OCI-M2 (cell line): ENCODE measurements around the gene ENPP6.
A peak's percentile ranks its signal among the peaks of the same experiment; 100 is the strongest.

Source experiments
- DNase-seq: peaks from one replicate; lab custom pipeline; 2025; ENCODE audit not compliant: unreplicated experiment; lab: John Stamatoyannopoulos, UW

Gene ENPP6

GRCh38 chr4:184217634-184218033, at the start of gene ENPP6:
Gene ENPP6, minus strand, starts transcription at chr4:184217873. Its CDS starts 54 bp downstream, at chr4:184217819.
- no peak for DNase-seq

GRCh38 chr4:184267206-184267608, 49.5 kb upstream of the ENPP6 start:
- no peak for DNase-seq

GRCh38 chr4:184265546-184266351, 48.1 kb upstream of the ENPP6 start:
- DNase-seq: no peak

- peak; percentile 56 for DNase-seq
These were observed 46.4 kb upstream of the ENPP6 start for GRCh38 chr4:184263910-184264732.

- no peak for DNase-seq
These were observed 45.8 kb upstream of the ENPP6 start for GRCh38 chr4:184263461-184263860.

- no peak for DNase-seq
These were observed 45.2 kb upstream of the ENPP6 start for GRCh38 chr4:184262901-184263300.

GRCh38 chr4:184261246-184261645, 43.6 kb upstream of the ENPP6 start:
- DNase-seq: no peak

GRCh38 chr4:184259866-184260265, 42.2 kb upstream of the ENPP6 start:
- no peak for DNase-seq

GRCh38 chr4:184259081-184259480, 41.4 kb upstream of the ENPP6 start:
- no peak for DNase-seq

GRCh38 chr4:184255871-184256642, 38.4 kb upstream of the ENPP6 start:
- DNase-seq: no peak

GRCh38 chr4:184255361-184255760, 37.7 kb upstream of the ENPP6 start:
- no peak for DNase-seq

- no peak for DNase-seq
These were observed 35.4 kb upstream of the ENPP6 start for GRCh38 chr4:184253072-184253420.

GRCh38 chr4:184252136-184253071, 34.7 kb upstream of the ENPP6 start:
- DNase-seq: no peak

GRCh38 chr4:184251670-184251980, 34.0 kb upstream of the ENPP6 start:
- DNase-seq: no peak

- DNase-seq: no peak
These were observed 33.4 kb upstream of the ENPP6 start for GRCh38 chr4:184250795-184251669.

- no peak for DNase-seq
These were observed 30.5 kb upstream of the ENPP6 start for GRCh38 chr4:184248216-184248615.

GRCh38 chr4:184247421-184247820, 29.7 kb upstream of the ENPP6 start:
- DNase-seq: no peak

- no peak for DNase-seq
These were observed 28.8 kb upstream of the ENPP6 start for GRCh38 chr4:184246426-184246825.

- no peak for DNase-seq
These were observed 20.5 kb upstream of the ENPP6 start for GRCh38 chr4:184238072-184238745.
